Suprapubic skin (tissue), 3 donors: ENCODE measurements around the gene SDHAF4.

Experiments
- CTCF ChIP-seq, 2 donors: fragments of 200-600 bp in 1 of 2; fragments of 450-650 bp in 1 of 2; sonication (generic) in 1 of 2; IDR thresholded peaks; one replicate each; pipeline ENCODE4 v1.5.1; 2016 to 2019; ENCODE audit warnings: antibody characterized with exemption in 2 of 2, mild to moderate bottlenecking in 1 of 2, moderate library complexity in 1 of 2
- POLR2AphosphoS5 ChIP-seq, 3 donors: sonication (generic); formaldehyde crosslinking; IDR thresholded peaks; one replicate each; pipeline ENCODE4 v1.6.1; 2017; ENCODE audit warnings: antibody characterized with exemption in 3 of 3

DNA sequence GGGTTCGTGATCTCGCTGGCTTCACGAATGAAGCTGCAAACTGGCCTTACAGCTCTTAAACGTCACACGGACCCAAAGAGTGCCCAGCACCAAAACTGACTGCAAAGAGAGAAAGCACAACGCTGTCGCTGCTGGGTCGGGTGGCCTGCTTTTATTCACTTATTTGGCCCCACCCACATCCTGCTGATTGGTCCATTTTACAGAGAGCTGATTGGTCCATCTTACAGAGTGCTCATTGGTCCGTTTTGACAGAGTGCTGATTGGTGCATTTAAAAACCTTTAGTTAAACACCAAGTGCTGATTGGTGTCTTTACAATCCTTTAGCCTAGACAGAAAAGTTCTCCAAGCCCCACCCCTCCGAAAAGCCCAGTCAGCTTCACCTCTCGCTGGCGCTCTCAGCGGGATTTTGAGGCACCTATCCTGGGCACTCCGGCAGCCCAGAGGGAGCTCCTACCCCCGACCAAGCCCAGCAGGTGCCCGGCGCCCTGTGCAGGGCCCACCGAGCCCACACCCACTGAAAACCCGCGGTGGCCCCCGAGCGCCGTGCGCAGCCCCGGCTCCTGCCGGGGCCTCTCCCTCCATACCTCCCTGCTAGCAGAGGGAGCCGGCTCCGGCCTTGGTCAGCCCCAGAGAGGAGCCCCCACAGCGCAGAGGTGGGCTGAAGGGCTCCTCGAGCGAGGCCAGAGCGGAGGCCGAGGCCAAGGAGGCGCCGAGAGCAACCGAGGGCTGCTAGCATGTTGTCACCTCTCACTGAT lies 60.9 kb downstream of the SDHAF4 start:
- no peak for TF ChIP-seq CTCF (IDR thresholded peaks at IDR 0.05)
- TF ChIP-seq POLR2AphosphoS5 (IDR thresholded peaks at IDR 0.05) = no peak
